GM12872 (cell line): ENCODE measurements around the gene NR1H2.

Experiments
- CTCF ChIP-seq: IDR thresholded peaks from 3 replicates; pipeline ENCODE4 v1.5.1; 2011; ENCODE audit warnings: low read depth, mild to moderate bottlenecking, low read length, moderate library complexity; ENCODE audit not compliant: insufficient read depth

NR1H2 gene

GRCh38 chr19:50330365-50331078, 45.7 kb upstream of the NR1H2 start:
- TF ChIP-seq CTCF, result no peak

GRCh38 chr19:50331221-50331993, 44.9 kb upstream of the NR1H2 start:
- no peak for TF ChIP-seq CTCF

GRCh38 chr19:50331994-50332243, 44.3 kb upstream of the NR1H2 start:
- no peak for TF ChIP-seq CTCF

GRCh38 chr19:50332244-50333038, 43.8 kb upstream of the NR1H2 start:
- no peak for TF ChIP-seq CTCF

GRCh38 chr19:50333235-50333736, 43.0 kb upstream of the NR1H2 start:
- TF ChIP-seq CTCF, result no peak

GRCh38 chr19:50333737-50334617, 42.3 kb upstream of the NR1H2 start:
- TF ChIP-seq CTCF, result no peak
